Mononuclear cell (primary cell): ENCODE data around the gene SH2D1B. TPM values are rescaled to one million over a fixed set of nuclear protein-coding genes. Genes with fewer than 3 reads are reported as not detected.

ENCODE experiments used
- H3K27me3 ChIP-seq: 2 replicates; pipeline ENCODE4 v1.6.0; 2011; ENCODE audit warnings: low read length, control low read depth; ENCODE audit not compliant: insufficient read depth
- H3K4me1 ChIP-seq: 2 replicates; pipeline ENCODE4 v1.5.1; 2011; ENCODE audit warnings: mild to moderate bottlenecking, low read length, control low read depth; ENCODE audit not compliant: insufficient read depth
- H3K4me3 ChIP-seq: 2 replicates; pipeline ENCODE4 v1.5.1; 2011; ENCODE audit warnings: mild to moderate bottlenecking, low read length, moderate library complexity
- H3K9me3 ChIP-seq: 2 replicates; pipeline ENCODE4 v1.5.1; 2011; ENCODE audit warnings: low read depth, mild to moderate bottlenecking, control low read depth, low read length
- total RNA-seq: library from RNA; depleted of rRNA; stranded (reverse); fragments of >200 nt; gene quantifications from one replicate; pipeline ENCODE4 v1.2.3, GENCODE V29; 2012

Gene SH2D1B
- total RNA-seq, 1 donor: 14.0 TPM

DNA sequence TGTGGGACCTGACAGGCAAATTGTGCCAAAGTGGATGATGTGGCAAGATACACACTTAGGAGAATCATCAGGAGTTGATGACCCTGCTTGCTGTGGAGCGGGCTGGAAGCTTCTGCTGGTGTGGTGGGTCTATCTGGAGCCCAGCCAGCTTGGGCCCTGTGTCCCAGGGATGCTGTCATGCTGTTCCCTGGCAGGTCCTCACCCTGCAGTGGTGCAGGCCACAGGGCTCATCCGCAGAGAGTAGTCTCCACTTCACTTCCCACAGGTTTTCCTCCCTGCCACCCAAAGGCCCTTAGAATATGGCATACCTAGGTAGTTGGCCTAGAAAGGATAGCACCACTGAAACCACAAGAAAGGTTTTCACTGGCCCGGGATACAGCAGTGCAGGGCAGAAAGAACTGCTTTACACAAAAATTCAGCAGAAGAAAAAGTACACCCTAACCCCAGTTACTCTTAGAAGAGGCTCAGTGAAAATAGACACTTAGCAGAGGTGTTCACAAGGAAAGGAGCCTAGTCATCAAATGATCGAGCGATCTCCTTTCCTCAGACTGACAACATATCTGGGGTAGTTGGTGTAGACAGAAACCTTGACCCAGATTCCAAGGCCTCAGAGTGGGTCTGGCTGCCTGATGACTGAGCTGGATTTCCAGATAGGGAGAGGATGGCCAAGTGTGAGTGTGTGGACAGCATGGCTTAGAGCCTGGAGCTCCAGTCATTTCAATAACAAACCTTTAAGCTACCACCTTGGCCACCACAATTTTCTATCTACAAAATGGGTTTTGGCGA lies 31.7 kb downstream of the SH2D1B start:
- Histone ChIP-seq H3K4me3 (no peak overlapping the region), H3K9me3 (no peaks in the 10 kb centered on the region), H3K4me1 (no peaks in the 10 kb centered on the region), H3K27me3 (no peaks in the 10 kb centered on the region)

DNA sequence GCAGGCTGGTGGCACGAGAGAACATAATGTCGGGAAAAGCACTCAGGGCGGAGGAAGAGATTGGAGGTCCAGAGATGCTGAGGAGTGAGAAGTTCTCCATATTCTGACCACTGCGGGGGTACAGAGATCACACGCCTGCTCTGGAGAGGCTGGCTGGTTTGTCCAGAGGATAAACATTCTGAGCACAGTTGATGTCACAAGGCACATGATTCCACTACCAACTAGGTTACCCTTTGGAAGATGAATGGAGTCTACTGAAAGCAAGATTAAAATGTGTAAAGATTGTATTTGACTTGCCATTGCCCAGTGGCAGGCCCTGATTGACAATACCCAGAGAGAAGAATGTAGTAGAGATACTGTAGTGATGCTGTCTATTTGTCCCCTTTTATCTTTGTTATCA lies 35.2 kb downstream of the SH2D1B start, which contains the start of gene SPATA46:
Gene SPATA46, minus strand, starts transcription at position 164 of the 400 bp plus-strand sequence. Its CDS starts 64 bp downstream, at position 100.
- no peak within 1 kb of the TSS for H3K4me3 ChIP-seq
- no peaks in the 10 kb centered on the region for H3K27me3 ChIP-seq
- H3K4me1 ChIP-seq: no peaks in the 10 kb centered on the region
- no peaks in the 10 kb centered on the region for H3K9me3 ChIP-seq

DNA sequence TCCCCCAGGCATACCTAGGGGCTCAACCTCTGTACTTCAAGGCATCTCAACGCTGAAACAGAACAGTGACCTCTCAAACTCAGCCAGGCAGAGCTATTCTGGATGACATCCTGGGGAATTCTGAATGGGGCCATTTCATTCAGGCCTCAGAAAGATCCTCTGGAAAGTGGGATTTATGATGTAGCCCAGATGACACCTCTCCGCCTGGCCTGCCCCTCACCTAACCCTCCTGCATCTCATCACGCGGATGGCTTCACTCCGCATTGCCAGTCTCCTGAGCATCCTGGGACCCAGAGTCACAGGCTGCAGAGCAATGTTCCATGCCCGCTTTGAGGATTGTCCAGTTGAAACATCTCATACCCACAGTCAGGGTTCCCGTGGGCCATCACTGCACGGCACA lies 36.5 kb downstream of the SH2D1B start:
- Histone ChIP-seq H3K9me3 (no peaks in the 10 kb centered on the region), H3K4me1 (no peaks in the 10 kb centered on the region), H3K27me3 (no peaks in the 10 kb centered on the region), H3K4me3 (no peak overlapping the region)

DNA sequence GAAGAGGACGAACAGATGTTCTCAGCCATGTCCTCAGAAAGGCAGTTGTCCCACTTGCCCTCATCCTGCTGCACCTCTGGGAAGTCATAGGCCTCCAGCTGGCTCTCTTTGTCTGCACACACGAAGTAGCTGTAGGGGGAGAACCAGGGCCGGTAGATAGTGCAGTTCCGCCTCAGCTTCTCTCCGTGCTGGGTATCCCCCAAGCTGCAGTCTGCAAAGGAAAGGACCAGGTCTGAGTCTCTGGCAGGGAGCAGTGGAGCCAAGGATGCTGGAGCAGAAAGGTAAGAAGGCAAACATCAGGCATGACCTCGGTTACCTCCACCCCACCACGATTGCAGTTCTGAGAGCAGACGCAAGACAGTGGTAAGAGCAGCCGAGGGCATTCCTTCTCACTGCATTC lies 37.5 kb downstream of the SH2D1B start:
- H3K4me1 ChIP-seq: no peaks in the 10 kb centered on the region
- H3K4me3 ChIP-seq: no peak overlapping the region
- no peaks in the 10 kb centered on the region for H3K27me3 ChIP-seq
- H3K9me3 ChIP-seq: no peaks in the 10 kb centered on the region

GRCh38 chr1:162373541-162374260 lies 38.2 kb downstream of the SH2D1B start:
- no peaks in the 10 kb centered on the region for H3K27me3 ChIP-seq
- H3K4me3 ChIP-seq: no peak overlapping the region
- no peaks in the 10 kb centered on the region for H3K4me1 ChIP-seq
- H3K9me3 ChIP-seq: no peaks in the 10 kb centered on the region

GRCh38 chr1:162373072-162373427 lies 38.9 kb downstream of the SH2D1B start:
- Histone ChIP-seq H3K4me3 (no peak overlapping the region), H3K4me1 (no peaks in the 10 kb centered on the region), H3K9me3 (no peaks in the 10 kb centered on the region), H3K27me3 (no peaks in the 10 kb centered on the region)

- H3K4me3 ChIP-seq: no peak overlapping the region
Measured at GRCh38 chr1:162372159-162373071, 39.5 kb downstream of the SH2D1B start.

GRCh38 chr1:162371611-162372010 lies 40.3 kb downstream of the SH2D1B start:
- Histone ChIP-seq H3K9me3 (no peaks in the 10 kb centered on the region), H3K4me1 (no peaks in the 10 kb centered on the region), H3K27me3 (no peaks in the 10 kb centered on the region), H3K4me3 (no peak overlapping the region)

More at GRCh38 chr1:162372159-162373071, 39.5 kb downstream of the SH2D1B start:
- no peaks in the 10 kb centered on the region for H3K4me1 ChIP-seq
- H3K9me3 ChIP-seq: no peaks in the 10 kb centered on the region
- no peaks in the 10 kb centered on the region for H3K27me3 ChIP-seq

DNA sequence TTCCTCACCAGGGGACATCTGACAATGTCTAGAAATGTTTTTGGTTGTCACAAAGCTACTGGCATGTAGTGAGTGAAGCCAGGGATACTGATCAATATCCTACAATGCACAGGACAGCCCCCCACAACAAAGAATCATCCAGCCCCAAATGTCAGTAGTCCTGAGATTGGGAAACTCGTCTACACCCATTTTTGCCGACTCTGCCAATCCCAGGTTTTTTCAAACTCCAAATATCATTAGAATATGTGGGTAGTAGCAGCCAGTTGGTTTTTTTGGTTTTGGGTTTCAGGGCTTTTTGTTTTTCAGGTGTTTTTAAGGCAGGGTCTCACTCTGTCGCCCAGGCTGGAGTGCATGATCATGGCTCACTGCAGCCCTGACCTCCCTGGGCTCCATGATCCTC lies 41.2 kb downstream of the SH2D1B start:
- H3K27me3 ChIP-seq: no peaks in the 10 kb centered on the region
- H3K9me3 ChIP-seq: no peaks in the 10 kb centered on the region
- no peaks in the 10 kb centered on the region for H3K4me1 ChIP-seq

DNA sequence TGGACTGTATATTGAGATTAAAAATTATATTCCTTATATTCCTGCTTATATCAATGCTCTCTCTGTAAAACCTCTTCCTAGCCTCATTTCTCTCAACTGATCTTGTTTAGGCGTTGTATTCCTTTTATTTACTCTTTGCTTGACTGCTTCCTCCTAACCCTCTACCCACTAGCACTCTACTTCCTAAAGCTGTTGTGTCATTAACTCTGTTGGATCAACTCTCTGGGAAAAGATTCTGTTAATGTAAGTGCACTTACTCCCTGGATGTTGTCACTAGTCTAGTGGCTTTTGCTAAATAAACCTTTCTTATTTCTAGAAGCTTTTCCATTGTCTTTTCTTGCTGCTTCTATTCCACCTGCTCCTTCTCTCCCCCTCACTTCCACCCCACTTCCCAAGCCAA lies 41.8 kb downstream of the SH2D1B start:
- no peaks in the 10 kb centered on the region for H3K4me1 ChIP-seq
- H3K4me3 ChIP-seq: no peak overlapping the region
- no peaks in the 10 kb centered on the region for H3K27me3 ChIP-seq
- H3K9me3 ChIP-seq: no peaks in the 10 kb centered on the region

More for the DNA sequence above, 41.2 kb downstream of the SH2D1B start:
- no peak overlapping the region for H3K4me3 ChIP-seq

- Histone ChIP-seq H3K9me3 (no peaks in the 10 kb centered on the region), H3K27me3 (no peaks in the 10 kb centered on the region), H3K4me3 (no peak overlapping the region), H3K4me1 (no peaks in the 10 kb centered on the region)
Measured at GRCh38 chr1:162369571-162369970, 42.4 kb downstream of the SH2D1B start.

- Histone ChIP-seq H3K4me1 (no peaks in the 10 kb centered on the region), H3K27me3 (no peaks in the 10 kb centered on the region), H3K4me3 (no peak overlapping the region), H3K9me3 (no peaks in the 10 kb centered on the region)
Measured at GRCh38 chr1:162368451-162368850, 43.5 kb downstream of the SH2D1B start.

DNA sequence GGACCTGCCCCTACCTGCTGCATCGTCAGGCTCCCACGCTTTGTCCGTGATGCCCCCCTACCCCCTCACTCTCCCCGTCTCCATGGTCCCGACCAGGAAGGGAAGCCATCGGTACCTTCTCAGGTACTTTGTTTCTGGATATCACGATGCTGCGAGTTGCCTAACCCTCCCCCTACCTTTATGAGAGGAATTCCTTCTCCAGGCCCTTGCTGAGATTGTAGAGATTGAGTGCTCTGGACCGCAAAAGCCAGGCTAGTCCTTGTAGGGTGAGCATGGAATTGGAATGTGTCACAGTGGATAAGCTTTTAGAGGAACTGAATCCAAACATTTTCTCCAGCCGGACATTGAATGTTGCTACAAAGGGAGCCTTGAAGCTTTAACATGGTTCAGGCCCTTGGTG lies 44.2 kb downstream of the SH2D1B start:
- Histone ChIP-seq H3K4me3 (no peak overlapping the region), H3K4me1 (no peaks in the 10 kb centered on the region), H3K27me3 (no peaks in the 10 kb centered on the region), H3K9me3 (no peaks in the 10 kb centered on the region)

- H3K4me1 ChIP-seq: no peaks in the 10 kb centered on the region
- no peaks in the 10 kb centered on the region for H3K27me3 ChIP-seq
- no peaks in the 10 kb centered on the region for H3K9me3 ChIP-seq
- H3K4me3 ChIP-seq: no peak overlapping the region
Measured at GRCh38 chr1:162367073-162367472, 44.9 kb downstream of the SH2D1B start.

DNA sequence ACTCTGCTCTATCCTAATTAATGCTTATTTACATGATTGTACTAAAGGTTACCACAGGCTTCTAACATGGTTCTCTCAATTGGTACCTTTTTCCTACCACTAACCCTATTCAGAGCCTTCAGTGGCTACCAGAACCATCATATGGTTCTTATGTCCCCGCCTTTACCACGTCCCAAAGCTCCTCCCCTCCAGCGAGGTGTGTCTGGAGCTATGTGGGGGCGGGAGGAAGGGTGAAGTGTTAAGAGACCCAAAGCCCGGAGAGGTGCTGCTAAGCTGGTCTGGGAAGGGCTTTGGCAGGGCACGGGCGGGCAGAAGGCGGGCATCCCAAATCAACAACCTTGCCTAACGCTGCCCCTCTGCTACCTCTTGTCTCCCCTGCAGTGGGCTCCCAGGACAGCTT lies 45.3 kb downstream of the SH2D1B start:
- no peaks in the 10 kb centered on the region for H3K4me1 ChIP-seq
- H3K9me3 ChIP-seq: no peaks in the 10 kb centered on the region
- H3K27me3 ChIP-seq: no peaks in the 10 kb centered on the region
- no peak overlapping the region for H3K4me3 ChIP-seq
